Trophoblast cell (in vitro differentiated cells and primary cell): ENCODE results near the gene PRMT1.

Experiments used
- DNase-seq, 2 donors: peaks; one replicate each; pipeline ENCODE4 v3.0.0-alpha.2; 2016
- H2AFZ ChIP-seq: 2 replicates; pipeline ENCODE4 v1.6.1; 2013; ENCODE audit warnings: low read length, moderate library complexity, mild to moderate bottlenecking; ENCODE audit not compliant: insufficient read depth, poor library complexity
- H2AK5ac ChIP-seq: 2 replicates; pipeline ENCODE4 v1.6.1; 2013; ENCODE audit warnings: mild to moderate bottlenecking, low read length
- H2BK120ac ChIP-seq: 2 replicates; pipeline ENCODE4 v1.6.1; 2013; ENCODE audit warnings: low read length, mild to moderate bottlenecking, moderate library complexity; ENCODE audit not compliant: insufficient read depth, poor library complexity
- H2BK12ac ChIP-seq: 2 replicates; pipeline ENCODE4 v1.6.1; 2013; ENCODE audit warnings: mild to moderate bottlenecking, low read length, moderate library complexity
- H2BK5ac ChIP-seq: 2 replicates; pipeline ENCODE4 v1.6.1; 2013; ENCODE audit warnings: low read length, low read depth, moderate library complexity, mild to moderate bottlenecking; ENCODE audit not compliant: poor library complexity
- H3K14ac ChIP-seq: 2 replicates; pipeline ENCODE4 v1.6.1; 2013; ENCODE audit warnings: mild to moderate bottlenecking, low read length
- H3K18ac ChIP-seq: 2 replicates; pipeline ENCODE4 v1.6.1; 2013; ENCODE audit warnings: mild to moderate bottlenecking, low read length
- H3K23ac ChIP-seq: 2 replicates; pipeline ENCODE4 v1.6.1; 2013; ENCODE audit warnings: low read length
- H3K27ac ChIP-seq: 2 replicates; pipeline ENCODE4 v1.5.1; 2013; ENCODE audit warnings: low read depth, mild to moderate bottlenecking, inconsistent platforms, low read length, moderate library complexity
- H3K27me3 ChIP-seq: 2 replicates; pipeline ENCODE4 v1.6.1; 2013; ENCODE audit warnings: inconsistent platforms, mild to moderate bottlenecking, low read length, moderate library complexity; ENCODE audit not compliant: insufficient read depth
- H3K36me3 ChIP-seq, 2 experiments: 1 replicate in 1 of 2; 2 replicates in 1 of 2; pipeline ENCODE4 v1.6.1; 2013; ENCODE audit warnings: low read length in 2 of 2, mild to moderate bottlenecking in 2 of 2, moderate library complexity in 1 of 2; ENCODE audit not compliant: insufficient read depth in 2 of 2, control insufficient read depth in 1 of 2
- H3K4ac ChIP-seq: 2 replicates; pipeline ENCODE4 v1.6.1; 2013; ENCODE audit warnings: low read depth, mild to moderate bottlenecking, low read length, moderate library complexity
- H3K4me1 ChIP-seq, 2 experiments: 1 replicate in 1 of 2; 2 replicates in 1 of 2; pipeline ENCODE4 v1.6.1; 2013; ENCODE audit warnings: low read length in 2 of 2, mild to moderate bottlenecking in 2 of 2, moderate library complexity in 1 of 2; ENCODE audit not compliant: insufficient read depth in 2 of 2, control insufficient read depth in 1 of 2
- H3K4me2 ChIP-seq: 2 replicates; pipeline ENCODE4 v1.6.1; 2013; ENCODE audit warnings: inconsistent platforms, mild to moderate bottlenecking, low read length, moderate library complexity
- H3K4me3 ChIP-seq: 2 replicates; pipeline ENCODE4 v1.5.1; 2013; ENCODE audit warnings: mild to moderate bottlenecking, low read depth, low read length, inconsistent platforms
- H3K79me1 ChIP-seq: one replicate; pipeline ENCODE4 v1.6.1; 2013; ENCODE audit warnings: low read length
- H3K79me2 ChIP-seq: 2 replicates; pipeline ENCODE4 v1.6.1; 2013; ENCODE audit warnings: low read length, mild to moderate bottlenecking; ENCODE audit not compliant: control insufficient read depth, insufficient read depth, poor library complexity
- H3K9ac ChIP-seq: 2 replicates; pipeline ENCODE4 v1.6.1; 2013; ENCODE audit warnings: mild to moderate bottlenecking, low read length
- H3K9me3 ChIP-seq: 2 replicates; pipeline ENCODE4 v1.6.1; 2013; ENCODE audit warnings: low read depth, mild to moderate bottlenecking, control low read depth, inconsistent platforms, low read length; ENCODE audit not compliant: insufficient read depth
- H4K12ac ChIP-seq: 2 replicates; pipeline ENCODE4 v1.6.1; 2013; ENCODE audit warnings: low read depth, mild to moderate bottlenecking, low read length, moderate library complexity
- H4K8ac ChIP-seq: 2 replicates; pipeline ENCODE4 v1.6.1; 2013; ENCODE audit warnings: low read depth, mild to moderate bottlenecking, low read length, moderate library complexity
- H4K91ac ChIP-seq: one replicate; pipeline ENCODE4 v1.6.1; 2013; ENCODE audit warnings: low read depth, mild to moderate bottlenecking, low read length, moderate library complexity
- WGBS: extraction: QIAGEN DNeasy Blood & Tissue Kit; methylation state at CpG from one replicate; pipeline ENCODE4 v1.1.7; 2013; ENCODE audit warnings: missing lambda C conversion rate; ENCODE audit not compliant: insufficient read length, insufficient coverage; ENCODE audit errors: extremely low coverage; 5-methylcytosine and 5-hydroxymethylcytosine counted together

The PRMT1 gene

GRCh38 chr19:49660338-49660961 lies 16.6 kb upstream of the PRMT1 start:
- no peak overlapping the region for H2AK5ac ChIP-seq
- H4K12ac ChIP-seq = no peak overlapping the region
- H3K9ac ChIP-seq = no peak overlapping the region
- H3K4me1 ChIP-seq = peaks cover 4 to 5% of the 10 kb centered on the region in 2 experiments
- H3K36me3 ChIP-seq = peaks cover 76 to 77% of the 10 kb centered on the region in 2 experiments
- H3K79me1 ChIP-seq = peaks cover 10% of the 10 kb centered on the region
- H3K23ac ChIP-seq = no peak overlapping the region
- no peak overlapping the region for H4K8ac ChIP-seq
- H2BK5ac ChIP-seq = no peak overlapping the region
- no CpG with 5 or more reads among the region's 15 CpGs for WGBS
- H3K4me3 ChIP-seq = no peak overlapping the region
- H3K9me3 ChIP-seq = peaks cover 7% of the 10 kb centered on the region
- no peak overlapping the region for H4K91ac ChIP-seq
- no peak overlapping the region for H3K4me2 ChIP-seq
- no peak overlapping the region for H2BK12ac ChIP-seq
- no peak overlapping the region for H3K4ac ChIP-seq
- no peak overlapping the region for H3K14ac ChIP-seq
- no peak for DNase-seq
- H3K79me2 ChIP-seq = peaks cover 10% of the 10 kb centered on the region
- no peak overlapping the region for H2AFZ ChIP-seq
- no peak overlapping the region for H3K27ac ChIP-seq
- H2BK120ac ChIP-seq = no peak overlapping the region
- no peaks in the 10 kb centered on the region for H3K27me3 ChIP-seq
- H3K18ac ChIP-seq = no peak overlapping the region

GRCh38 chr19:49662011-49662410 lies 15.1 kb upstream of the PRMT1 start:
- Histone ChIP-seq H3K27me3 (no peaks in the 10 kb centered on the region), H2BK12ac (no peak overlapping the region), H3K4me1 (peaks cover 7 to 9% of the 10 kb centered on the region in 2 experiments), H3K36me3 (peaks cover 60 to 62% of the 10 kb centered on the region in 2 experiments), H3K18ac (no peak overlapping the region), H3K27ac (no peak overlapping the region), H2AK5ac (no peak overlapping the region), H4K12ac (no peak overlapping the region), H3K4me3 (no peak overlapping the region), H3K9ac (no peak overlapping the region), H3K4me2 (no peak overlapping the region), H3K79me1 (peaks cover 12% of the 10 kb centered on the region), H4K8ac (no peak overlapping the region), H2BK120ac (no peak overlapping the region), H3K4ac (no peak overlapping the region), H3K79me2 (peaks cover 19% of the 10 kb centered on the region), H2BK5ac (no peak overlapping the region), H3K23ac (no peak overlapping the region), H2AFZ (no peak overlapping the region), H3K9me3 (peaks cover 7% of the 10 kb centered on the region), H3K14ac (no peak overlapping the region), H4K91ac (no peak overlapping the region)
- DNase-seq = no peak
- WGBS = no CpG with 5 or more reads among the region's 16 CpGs

- Histone ChIP-seq H2AK5ac (no peak overlapping the region), H3K4me3 (no peak overlapping the region), H2BK120ac (no peak overlapping the region), H2BK5ac (no peak overlapping the region), H3K9me3 (peaks cover 7% of the 10 kb centered on the region), H4K91ac (no peak overlapping the region), H2BK12ac (no peak overlapping the region), H3K27me3 (no peaks in the 10 kb centered on the region), H4K12ac (no peak overlapping the region), H3K79me1 (peaks cover 12% of the 10 kb centered on the region), H3K4me1 (peaks cover 7 to 9% of the 10 kb centered on the region in 2 experiments), H3K27ac (no peak overlapping the region), H3K79me2 (peaks cover 19% of the 10 kb centered on the region), H3K14ac (no peak overlapping the region), H3K18ac (no peak overlapping the region), H3K4ac (no peak overlapping the region), H4K8ac (no peak overlapping the region), H2AFZ (no peak overlapping the region), H3K23ac (no peak overlapping the region), H3K9ac (peak overlapping the region; percentile 29), H3K4me2 (no peak overlapping the region), H3K36me3 (peaks cover 49 to 51% of the 10 kb centered on the region in 2 experiments)
- WGBS = no CpG with 5 or more reads among the region's 12 CpGs
- no peak for DNase-seq
Observed at GRCh38 chr19:49663224-49663623, 13.8 kb upstream of the PRMT1 start.

- Histone ChIP-seq H4K12ac (peak overlapping the region; percentile 95), H2BK120ac (peak overlapping the region; percentile 70), H3K9me3 (peaks cover 4% of the 10 kb centered on the region), H4K91ac (peak overlapping the region; percentile 93), H4K8ac (peak overlapping the region; percentile 93), H3K23ac (no peak overlapping the region), H2BK5ac (peak overlapping the region; percentile 71), H3K4me3 (peak overlapping the region; percentile 86), H2AFZ (peak overlapping the region; percentile 91), H3K4me1 (peaks cover 7 to 9% of the 10 kb centered on the region in 2 experiments), H2AK5ac (peak overlapping the region; percentile 96), H3K27ac (peak overlapping the region; percentile 78), H3K79me2 (peaks cover 19% of the 10 kb centered on the region), H3K79me1 (peaks cover 12% of the 10 kb centered on the region), H3K18ac (peak overlapping the region; percentile 97), H3K4ac (peak overlapping the region; percentile 53), H3K9ac (peak overlapping the region; percentile 51), H2BK12ac (no peak overlapping the region), H3K4me2 (peak overlapping the region; percentile 99), H3K14ac (peak overlapping the region; percentile 76), H3K27me3 (no peaks in the 10 kb centered on the region), H3K36me3 (peaks cover 42 to 46% of the 10 kb centered on the region in 2 experiments)
- no CpG with 5 or more reads among the region's 53 CpGs for WGBS
- DNase-seq = peak; percentile 97
Observed at GRCh38 chr19:49664171-49665035, 12.7 kb upstream of the PRMT1 start.
